EH (cell line): ENCODE data around the gene PC.
"Not testable (repeated sequence)": the region's sequence is repeated elsewhere in the genome, so short reads cannot be mapped to it uniquely, and the experiment has no call there.

Source experiments
- DNase-seq: peaks from one replicate; pipeline ENCODE4 v3.0.0-alpha.2; 2015; ENCODE audit warnings: low read depth

PC gene

DNA sequence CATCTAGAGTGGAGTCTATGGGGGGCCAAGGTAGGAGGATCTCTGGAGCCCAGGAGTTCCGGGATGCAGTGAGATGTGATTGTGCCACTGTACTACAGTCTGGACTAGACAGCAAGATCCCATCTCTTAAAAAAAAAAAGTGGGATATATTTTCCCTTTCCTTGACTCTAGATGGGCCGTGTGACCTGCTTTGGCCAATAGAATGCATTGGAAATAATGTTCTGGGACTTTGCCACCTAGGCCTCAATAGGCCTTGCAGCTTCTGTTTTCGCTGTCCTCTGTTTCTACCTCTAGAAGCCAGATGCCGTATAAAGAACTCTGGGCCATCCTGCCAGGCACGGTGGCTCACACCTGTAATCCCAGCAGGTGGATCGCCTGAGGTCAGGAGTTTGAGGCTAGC lies 20.5 kb upstream of the PC start:
- no peak for DNase-seq

- no peak for DNase-seq
Measured at GRCh38 chr11:66978229-66978628, 20.0 kb upstream of the PC start.

- no peak for DNase-seq
Measured at GRCh38 chr11:66976925-66977324, 18.7 kb upstream of the PC start.

DNA sequence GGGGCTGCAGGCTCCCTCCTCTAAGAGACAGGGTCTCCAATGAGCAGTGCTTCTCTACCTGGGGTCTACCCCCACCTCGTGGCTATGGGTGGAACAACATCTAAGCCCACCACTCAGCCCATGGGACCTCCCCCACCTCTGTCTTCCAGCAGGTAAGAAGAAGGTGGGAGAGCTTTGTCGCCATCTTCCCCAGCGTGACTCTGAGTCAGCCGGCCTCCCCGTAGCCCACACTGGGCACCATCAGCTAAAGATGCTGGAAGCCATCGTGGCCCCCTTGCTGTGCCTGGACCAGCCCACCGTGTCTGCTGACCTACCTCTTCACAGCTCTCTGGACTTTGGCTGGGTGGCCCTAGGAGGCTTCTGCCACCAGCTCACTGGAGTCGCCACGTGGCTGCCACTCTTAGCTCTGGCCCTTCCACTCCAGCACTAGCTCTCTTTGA lies 17.9 kb upstream of the PC start:
- no peak for DNase-seq

DNA sequence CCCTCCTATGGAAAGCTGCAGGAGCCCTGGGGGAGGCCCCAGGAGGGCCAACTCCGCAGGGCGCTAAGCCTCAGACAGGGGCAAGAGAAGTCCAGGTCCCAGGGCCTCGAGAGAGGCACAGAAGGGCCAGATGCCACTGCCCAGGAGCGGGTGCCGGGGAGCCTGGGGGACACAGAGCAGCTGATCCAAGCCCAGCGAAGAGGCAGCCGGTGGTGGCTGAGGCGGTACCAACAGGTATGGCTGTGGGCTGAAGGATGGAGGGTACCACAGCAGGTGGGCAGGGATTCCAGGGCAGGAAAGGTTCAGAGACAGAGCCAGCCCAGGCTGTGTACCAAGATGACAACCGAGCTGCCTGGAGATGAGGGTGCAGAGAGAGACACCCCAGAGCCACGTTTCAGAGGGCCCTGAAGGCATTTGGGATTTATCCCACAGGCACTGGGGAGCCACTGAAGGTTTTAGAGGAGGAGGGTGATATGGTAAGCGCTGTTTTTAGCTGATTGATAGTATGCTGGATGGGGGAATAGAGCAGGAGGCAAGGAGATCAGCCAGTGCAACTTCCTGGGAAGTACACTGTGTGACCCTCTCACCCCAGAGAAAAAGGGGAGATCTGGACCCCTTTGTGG lies 17.3 kb upstream of the PC start:
- DNase-seq: no peak

DNA sequence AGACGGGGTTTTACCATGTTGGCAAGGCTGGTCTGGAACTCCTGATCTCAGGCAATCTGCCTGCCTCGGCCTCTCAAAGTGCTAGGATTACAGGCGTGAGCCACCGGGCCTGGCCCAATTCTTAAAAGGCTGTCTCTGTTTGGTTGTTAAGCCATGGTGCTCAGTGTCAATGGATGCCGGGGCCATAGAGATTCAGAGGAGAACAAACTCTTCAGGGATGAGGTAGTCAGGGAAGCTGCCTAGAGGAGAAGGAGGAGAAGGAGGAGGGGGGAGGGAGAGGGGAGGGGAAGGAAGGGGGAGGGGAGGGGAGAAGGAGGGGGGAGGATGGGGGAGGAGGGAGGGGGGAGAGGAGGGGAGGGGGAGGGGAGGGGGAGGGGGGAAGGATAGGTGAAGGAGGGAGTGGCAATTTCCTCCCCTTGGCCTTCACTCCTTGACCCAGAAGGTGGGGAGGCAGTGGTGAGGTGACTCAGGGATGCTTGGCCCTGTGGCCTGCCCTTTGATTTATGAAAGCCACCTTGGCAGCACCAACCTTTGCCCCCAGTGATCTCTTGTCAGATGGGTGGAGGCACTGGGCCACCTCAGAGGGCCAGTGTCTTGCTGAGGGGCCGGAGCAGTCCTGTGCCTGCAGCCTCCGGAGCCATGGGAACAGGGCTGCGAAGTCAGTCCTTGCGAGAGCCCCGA lies 16.7 kb upstream of the PC start, which contains the start of gene C11orf86:
TSS of gene C11orf86 (plus strand) at position 581 of the 681 bp plus-strand sequence. CDS start at position 640, 59 bp downstream.
- DNase-seq: no peak

DNA sequence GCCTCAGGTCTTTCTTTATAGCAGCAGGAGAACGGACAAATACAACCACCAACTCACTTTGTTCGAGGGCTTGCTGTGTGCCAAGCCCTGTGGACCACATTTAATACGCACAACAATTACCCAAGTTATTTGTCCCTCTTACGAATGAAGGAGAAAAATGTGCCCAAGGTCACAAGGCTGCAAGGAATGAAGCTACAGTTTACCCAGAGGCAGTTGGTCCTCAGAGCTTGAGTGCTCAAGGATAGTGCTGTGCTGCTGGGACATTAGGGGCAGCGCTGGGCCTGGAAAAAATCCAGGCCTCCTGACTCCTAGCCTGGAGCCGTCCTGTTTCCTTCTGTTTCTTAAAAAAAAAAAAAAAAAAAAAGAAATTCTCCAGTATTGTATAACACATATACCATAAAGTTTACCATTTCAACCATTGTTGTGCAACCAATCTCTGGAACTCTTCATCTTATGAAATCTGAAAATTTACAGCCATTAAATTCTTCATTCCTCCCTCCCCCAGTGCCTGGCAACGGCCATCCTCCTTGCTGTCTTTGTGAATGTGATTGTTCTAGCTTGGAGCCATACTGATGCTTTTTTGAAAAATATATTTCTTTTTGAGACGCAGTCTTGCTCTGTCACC lies 15.9 kb upstream of the PC start:
- DNase-seq: peak; percentile 51

DNA sequence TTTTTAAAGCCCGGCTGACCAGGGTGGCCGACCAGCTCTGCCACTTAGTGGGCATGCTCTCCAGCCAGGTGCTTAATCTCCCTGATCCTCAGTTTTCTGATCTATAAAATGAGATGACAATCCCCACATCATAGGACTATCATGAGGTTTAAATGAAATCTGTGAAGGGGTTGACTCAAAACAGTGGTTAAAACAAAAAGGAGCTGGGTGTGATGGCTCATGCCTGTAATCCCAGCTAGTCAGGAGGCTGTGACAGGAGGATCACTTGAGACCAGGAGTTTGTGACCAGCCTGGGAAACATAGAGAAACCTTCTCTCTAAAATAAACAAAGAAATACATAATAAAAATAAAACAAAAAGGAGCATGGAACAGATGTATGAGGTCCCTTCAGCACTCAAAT lies 13.3 kb upstream of the PC start:
- peak; percentile 45 for DNase-seq

DNA sequence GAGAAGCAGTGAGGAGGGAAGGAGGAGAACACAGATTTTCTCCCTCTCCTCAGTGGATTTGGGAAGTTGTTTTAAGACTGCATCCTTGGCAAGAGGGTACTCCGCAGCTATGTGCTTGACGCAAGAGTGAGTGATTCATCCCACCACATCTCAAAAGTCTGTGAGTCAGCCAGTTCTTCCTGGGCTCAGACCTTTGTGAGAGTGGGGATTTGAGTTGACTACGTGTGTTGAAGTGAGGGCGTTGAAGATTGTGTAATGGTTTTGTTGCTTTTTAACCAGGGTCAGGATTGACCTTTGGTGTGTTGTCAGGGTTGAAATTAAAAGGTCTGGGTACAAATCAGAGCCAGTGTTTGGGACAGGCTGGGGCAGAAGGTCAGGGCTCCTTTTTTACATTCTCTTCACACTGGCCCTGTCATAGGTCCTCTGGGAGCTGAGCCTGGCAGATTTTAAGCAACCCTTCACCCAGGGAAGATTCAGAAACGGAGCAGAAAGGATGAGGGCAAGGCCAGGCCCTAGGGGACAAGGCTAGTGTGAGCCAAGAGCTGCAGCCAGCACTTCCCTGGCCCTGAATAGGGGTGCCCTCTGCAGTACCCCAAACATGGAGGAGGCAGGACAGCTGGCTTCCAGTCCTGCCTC lies 12.7 kb upstream of the PC start:
- DNase-seq: peak; percentile 100

GRCh38 chr11:66970371-66970806 lies 12.2 kb upstream of the PC start:
- DNase-seq: no peak

GRCh38 chr11:66969584-66970225 lies 11.5 kb upstream of the PC start:
- peak; percentile 98 for DNase-seq

GRCh38 chr11:66967670-66968425 lies 9.7 kb upstream of the PC start:
- DNase-seq: peak; percentile 94

- DNase-seq: no peak
Measured at GRCh38 chr11:66966351-66966750, 8.2 kb upstream of the PC start.

- no peak for DNase-seq
Measured at GRCh38 chr11:66964495-66964894, 6.3 kb upstream of the PC start.

- DNase-seq: no peak
Measured at GRCh38 chr11:66962801-66963200, 4.6 kb upstream of the PC start.

GRCh38 chr11:66962247-66962646 lies 4.1 kb upstream of the PC start:
- no peak for DNase-seq

DNA sequence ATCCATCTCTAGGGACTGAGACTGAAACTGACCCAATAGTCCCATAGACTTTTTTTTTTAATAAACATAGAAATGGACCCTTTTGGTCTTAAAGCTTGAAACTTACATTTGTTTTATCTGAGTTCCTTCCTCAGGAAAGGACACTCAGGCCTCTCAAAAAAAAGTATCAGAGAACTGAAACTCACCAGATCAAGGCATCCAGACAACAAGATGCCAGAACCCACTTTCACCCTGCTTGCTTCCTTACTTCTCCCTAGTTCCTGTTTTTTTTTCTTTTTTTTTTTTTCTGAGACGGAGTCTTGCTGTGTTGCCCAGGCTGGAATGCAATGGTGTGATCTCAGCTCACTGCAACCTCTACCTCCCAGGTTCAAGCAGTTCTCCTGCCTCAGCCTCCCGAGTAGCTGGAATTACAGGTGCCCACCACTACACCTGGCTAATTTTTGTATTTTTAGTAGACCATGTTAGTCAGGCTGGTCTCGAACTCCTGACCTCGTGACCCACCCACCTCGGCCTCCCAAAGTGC lies 3.6 kb upstream of the PC start:
- DNase-seq: not testable (repeated sequence)

GRCh38 chr11:66958956-66959274 lies 732 bp upstream of the PC start:
- no peak for DNase-seq

GRCh38 chr11:66957971-66958231 lies 282 bp downstream of the PC start:
- no peak for DNase-seq

- peak; percentile 79 for DNase-seq
Measured at GRCh38 chr11:66956689-66957290, 1.4 kb downstream of the PC start.

- no peak for DNase-seq
Measured at GRCh38 chr11:66953081-66953833, 4.9 kb downstream of the PC start.
